OCI-LY1 (cell line): Measurements from ENCODE around the gene HTT.

Source experiments
- CTCF ChIP-seq: fragments of 200-600 bp; sonication (generic), shearing (Covaris generic); IDR thresholded peaks from 2 replicates; pipeline ENCODE4 v1.5.1; 2017; ENCODE audit warnings: mild to moderate bottlenecking, antibody characterized with exemption, low read length, moderate library complexity, mixed read lengths
- EZH2 ChIP-seq: fragments of 200-600 bp; sonication (generic), shearing (Covaris generic); IDR thresholded peaks from 2 replicates; pipeline ENCODE4 v1.8.0; 2017; ENCODE audit warnings: borderline replicate concordance, mixed run types, mild to moderate bottlenecking, antibody characterized with exemption, low read length, moderate library complexity, mixed read lengths

- no peak for TF ChIP-seq CTCF
- no peak for TF ChIP-seq EZH2
These were observed 154.8 kb downstream of the HTT start for GRCh38 chr4:3229328-3229727.
